Ishikawa (cell line): ENCODE measurements around the gene ELAVL1.

ENCODE experiments used
- CEBPB ChIP-seq: IDR thresholded peaks from 2 replicates; pipeline ENCODE4 v1.6.1; 2012
- CREB1 ChIP-seq: IDR thresholded peaks from 2 replicates; pipeline ENCODE4 v1.6.1; 2012; ENCODE audit warnings: low read depth
- EGR1 ChIP-seq: IDR thresholded peaks from 2 replicates; pipeline ENCODE4 v1.6.1; 2012
- EP300 ChIP-seq: IDR thresholded peaks from 2 replicates; pipeline ENCODE4 v1.6.1; 2012; ENCODE audit warnings: borderline replicate concordance
- FOXM1 ChIP-seq: IDR thresholded peaks from 2 replicates; pipeline ENCODE4 v1.6.1; 2012; ENCODE audit warnings: low read depth, borderline replicate concordance
- NFIC ChIP-seq: IDR thresholded peaks from 2 replicates; pipeline ENCODE4 v1.6.1; 2012
- RAD21 ChIP-seq: IDR thresholded peaks from 2 replicates; pipeline ENCODE4 v1.6.1; 2012; ENCODE audit warnings: low read depth
- TAF1 ChIP-seq: IDR thresholded peaks from 2 replicates; pipeline ENCODE4 v1.6.1; 2012; ENCODE audit warnings: low read depth, mild to moderate bottlenecking
- TCF12 ChIP-seq: IDR thresholded peaks from 2 replicates; pipeline ENCODE4 v1.6.1; 2012; ENCODE audit warnings: low read depth
- USF1 ChIP-seq: IDR thresholded peaks from 2 replicates; pipeline ENCODE4 v1.6.1; 2012

- no peak for TF ChIP-seq USF1
- no peak for TF ChIP-seq EGR1
- TF ChIP-seq FOXM1: no peak
- TF ChIP-seq EP300: no peak
- no peak for TF ChIP-seq CEBPB
- TF ChIP-seq CREB1: no peak
- TF ChIP-seq NFIC: no peak
- TF ChIP-seq TAF1: no peak
- no peak for TF ChIP-seq RAD21
- no peak for TF ChIP-seq TCF12
Measured at GRCh38 chr19:7975037-7975436, 30.4 kb downstream of the ELAVL1 start.
